ES-I3 (cell line): ENCODE measurements around the gene PPP1R12C.
"Not testable (repeated sequence)": the region's sequence is repeated elsewhere in the genome, so short reads cannot be mapped to it uniquely, and the experiment has no call there.

Experiments used
- H3K36me3 ChIP-seq: 2 replicates; pipeline ENCODE4 v1.6.1; 2013; ENCODE audit warnings: mild to moderate bottlenecking, low read length, control low read depth, moderate library complexity; ENCODE audit not compliant: insufficient read depth
- H3K4me1 ChIP-seq: 2 replicates; pipeline ENCODE4 v1.6.1; 2013; ENCODE audit warnings: mild to moderate bottlenecking, control low read depth, low read length; ENCODE audit not compliant: insufficient read depth
- H3K9ac ChIP-seq: 2 replicates; pipeline ENCODE4 v1.6.1; 2013; ENCODE audit warnings: low read depth, mild to moderate bottlenecking, low read length, moderate library complexity
- H3K9me3 ChIP-seq: 2 replicates; pipeline ENCODE4 v1.6.1; 2013; ENCODE audit warnings: mild to moderate bottlenecking, low read length, moderate library complexity; ENCODE audit not compliant: control insufficient read depth, insufficient read depth

The PPP1R12C gene

DNA sequence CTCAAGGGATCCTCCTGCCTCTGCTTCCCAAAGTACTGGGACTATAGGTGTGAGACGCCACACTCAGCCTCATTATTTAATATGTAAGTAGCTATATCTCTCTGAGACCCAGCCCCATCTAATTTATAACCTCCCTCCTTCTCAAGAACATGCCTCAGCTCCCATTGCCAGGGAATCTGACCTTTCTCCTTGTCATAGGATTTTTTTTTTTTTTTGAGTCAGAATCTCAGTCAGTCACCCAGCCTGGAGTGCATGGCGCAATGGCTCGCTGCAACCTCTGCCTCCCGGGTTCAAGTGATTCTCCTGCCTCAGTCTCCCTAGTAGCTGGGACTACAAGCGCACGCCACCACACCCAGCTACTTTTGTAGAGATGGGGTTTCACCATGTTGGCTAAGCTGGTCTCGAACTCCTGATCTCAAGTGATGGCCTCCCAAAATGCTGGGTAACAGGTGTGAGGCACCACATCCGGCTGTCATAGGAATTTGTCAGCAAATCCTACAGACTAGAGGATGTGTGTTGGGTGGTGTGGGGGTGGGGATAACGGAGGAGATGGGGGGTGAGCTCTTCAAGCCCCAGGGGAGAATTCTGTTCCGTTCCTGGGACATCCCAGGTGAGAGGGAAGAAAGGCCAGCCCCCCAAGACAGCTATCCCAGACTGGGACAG lies 46.8 kb downstream of the PPP1R12C start:
- H3K36me3 ChIP-seq, result no peaks in the 10 kb centered on the region
- H3K4me1 ChIP-seq, result peaks cover 5% of the 10 kb centered on the region; the same call in 1 of the 2 replicates
- no peaks in the 10 kb centered on the region for H3K9me3 ChIP-seq
- no peak overlapping the region for H3K9ac ChIP-seq

DNA sequence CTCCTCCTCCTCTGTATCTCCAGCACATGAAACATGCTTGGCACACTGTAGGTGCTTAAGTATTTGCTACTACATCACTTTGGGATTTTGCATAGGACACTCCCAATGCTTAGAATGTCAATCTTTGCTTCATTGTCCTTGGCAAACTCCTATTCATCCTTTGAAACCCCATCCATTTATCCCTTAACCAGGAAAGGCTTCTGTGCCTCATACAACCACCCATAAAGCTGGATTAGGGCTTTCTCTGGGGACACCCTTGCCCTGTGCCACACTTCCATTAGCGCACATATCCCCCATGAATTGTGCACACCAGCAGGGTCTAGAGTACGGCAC lies 47.6 kb downstream of the PPP1R12C start:
- H3K9ac ChIP-seq, result peak overlapping the region; percentile 57; the same call in 1 of the 2 replicates
- H3K4me1 ChIP-seq, result no peaks in the 10 kb centered on the region; the same call in 1 of the 2 replicates
- no peaks in the 10 kb centered on the region for H3K9me3 ChIP-seq
- no peaks in the 10 kb centered on the region for H3K36me3 ChIP-seq

DNA sequence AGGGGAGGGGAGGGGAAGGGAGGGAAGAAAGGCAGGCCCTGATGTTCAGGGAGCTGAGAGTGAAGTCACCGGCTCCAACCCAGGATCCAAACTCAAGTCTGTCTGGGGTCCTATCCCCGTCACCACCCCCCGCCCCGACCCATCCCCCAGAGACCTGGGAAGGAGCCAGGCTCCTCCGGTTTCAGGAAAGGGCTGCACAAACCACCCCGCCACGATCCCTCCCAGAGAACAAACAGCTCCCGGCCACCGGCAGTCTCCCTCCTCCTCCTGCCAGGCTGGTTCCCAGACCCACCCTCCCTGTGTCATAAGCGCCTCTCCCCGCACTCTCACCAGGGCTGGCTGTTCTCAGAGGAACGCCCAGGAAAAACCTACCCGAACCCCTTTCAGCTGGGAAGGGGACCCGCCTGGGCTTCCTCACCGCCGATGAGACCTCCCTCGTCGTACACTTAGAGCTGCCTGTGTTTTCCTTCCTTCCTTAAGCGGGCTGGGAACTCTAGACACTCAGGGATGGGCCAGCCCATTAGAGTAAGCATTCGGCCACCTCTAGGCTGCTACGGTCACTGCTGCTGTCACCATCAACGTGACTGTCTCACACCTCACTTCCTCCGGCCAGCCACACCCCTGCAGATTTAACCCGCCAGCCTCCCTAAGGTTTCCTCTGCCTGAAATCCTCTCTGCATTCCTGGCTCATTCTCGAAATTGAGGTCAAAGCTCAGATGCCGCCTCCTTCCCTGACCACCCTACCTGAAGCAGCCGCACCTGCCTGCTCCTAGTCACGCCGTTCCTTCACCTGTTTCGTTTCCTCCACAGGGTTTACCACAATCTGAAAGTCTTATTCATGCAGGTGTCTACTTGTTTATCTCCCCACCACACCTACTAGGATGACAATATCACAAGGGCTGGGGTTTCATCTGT lies 48.2 kb downstream of the PPP1R12C start:
- Histone ChIP-seq H3K4me1 (no peaks in the 10 kb centered on the region; the same call in 1 of the 2 replicates), H3K36me3 (no peaks in the 10 kb centered on the region), H3K9ac (peak overlapping the region; percentile 57; the same call in 1 of the 2 replicates), H3K9me3 (no peaks in the 10 kb centered on the region)

DNA sequence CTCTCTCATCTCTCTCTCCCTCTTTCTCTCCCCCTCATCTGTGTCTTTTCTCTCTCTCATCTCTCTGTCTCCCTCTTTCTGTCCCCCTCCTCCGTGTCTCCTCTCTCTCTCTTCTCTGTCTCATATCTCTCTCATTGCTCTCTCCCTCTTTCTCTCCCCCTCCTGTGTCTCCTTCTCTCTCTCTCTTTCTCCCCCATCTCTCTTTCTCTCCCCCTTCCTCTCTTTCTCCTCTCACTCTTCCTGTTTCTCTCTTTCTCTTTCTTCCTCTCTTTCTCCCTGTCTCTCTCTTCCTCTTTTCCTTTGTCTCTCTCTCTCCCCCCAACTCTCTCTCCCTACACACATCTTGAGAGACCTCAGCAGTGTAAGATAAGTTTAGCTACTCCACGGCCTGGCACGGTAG lies 49.6 kb downstream of the PPP1R12C start:
- Histone ChIP-seq H3K36me3 (no peaks in the 10 kb centered on the region), H3K9me3 (no peaks in the 10 kb centered on the region), H3K9ac (no peak overlapping the region), H3K4me1 (no peaks in the 10 kb centered on the region; the same call in 1 of the 2 replicates)

DNA sequence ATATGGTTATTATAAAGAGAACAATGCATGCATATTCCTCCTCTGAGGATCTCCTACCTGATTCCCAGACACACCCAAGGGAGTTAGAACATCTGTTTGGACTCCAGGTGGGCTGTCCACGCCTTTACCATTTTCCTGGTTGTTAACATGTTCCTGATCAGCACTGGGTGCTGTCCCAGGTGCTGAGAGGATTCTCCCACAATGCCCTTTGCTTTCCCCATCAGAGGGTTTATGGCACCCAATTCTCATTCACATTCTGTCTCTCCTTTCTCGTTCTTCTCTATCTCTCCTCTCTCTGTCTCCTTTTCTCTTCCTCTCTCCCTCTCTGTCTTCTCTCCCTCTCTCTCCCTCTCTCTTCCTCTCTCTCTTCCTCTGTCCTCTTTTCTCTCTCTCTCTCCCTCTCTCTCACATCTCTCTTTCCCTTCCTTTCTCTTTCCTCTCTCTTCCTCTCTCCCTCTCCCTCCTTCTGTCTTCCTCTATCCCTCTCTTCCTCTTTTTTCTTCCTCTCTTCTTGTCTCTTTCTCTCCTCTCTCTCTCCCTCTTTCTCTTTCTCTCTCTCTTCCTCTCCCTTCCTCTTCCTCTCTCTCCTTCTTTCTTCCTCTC lies 51.2 kb downstream of the PPP1R12C start:
- H3K4me1 ChIP-seq, result no peaks in the 10 kb centered on the region; the same call in 1 of the 2 replicates
- no peak overlapping the region for H3K9ac ChIP-seq
- no peaks in the 10 kb centered on the region for H3K36me3 ChIP-seq
- no peaks in the 10 kb centered on the region for H3K9me3 ChIP-seq

DNA sequence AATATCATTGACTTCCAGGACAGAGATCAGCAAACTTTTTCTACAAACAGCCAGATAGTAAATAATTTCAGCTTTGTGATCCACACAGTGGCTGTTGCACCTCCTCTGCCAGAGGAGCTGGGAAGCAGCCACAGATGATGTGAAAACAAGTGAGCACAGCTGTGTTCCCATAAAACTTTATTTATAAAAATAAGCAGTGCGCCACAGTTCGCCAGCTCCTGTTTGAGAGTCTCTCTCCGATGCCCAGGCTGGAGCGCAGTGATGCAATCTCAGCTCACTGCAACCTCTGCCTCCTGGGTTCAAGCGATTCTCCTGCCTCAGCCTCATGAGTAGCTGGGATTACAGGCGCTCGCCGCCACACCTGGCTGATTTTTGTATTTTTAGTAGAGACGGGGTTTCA lies 51.9 kb downstream of the PPP1R12C start:
- not testable (repeated sequence) for H3K36me3 ChIP-seq, H3K4me1 ChIP-seq, H3K9me3 ChIP-seq, H3K9ac ChIP-seq

DNA sequence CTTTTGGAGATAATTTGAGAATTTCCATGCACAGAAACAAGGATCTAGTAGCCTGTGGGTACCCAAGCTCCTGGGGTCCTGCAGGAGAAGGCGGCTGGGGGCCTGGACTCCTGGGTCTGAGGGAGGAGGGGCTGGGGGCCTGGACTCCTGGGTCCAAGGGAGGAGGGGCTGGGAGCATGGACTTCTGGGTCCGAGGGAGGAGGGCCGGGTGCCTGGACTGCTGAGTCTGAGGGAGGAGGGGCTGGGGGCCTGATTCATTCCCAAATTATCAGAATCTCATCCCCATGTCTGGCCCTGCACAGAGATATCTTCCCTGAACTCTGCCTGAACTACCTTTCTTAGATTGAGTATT lies 54.0 kb downstream of the PPP1R12C start:
- H3K9ac ChIP-seq, result no peak overlapping the region; the same call in 1 of the 2 replicates

DNA sequence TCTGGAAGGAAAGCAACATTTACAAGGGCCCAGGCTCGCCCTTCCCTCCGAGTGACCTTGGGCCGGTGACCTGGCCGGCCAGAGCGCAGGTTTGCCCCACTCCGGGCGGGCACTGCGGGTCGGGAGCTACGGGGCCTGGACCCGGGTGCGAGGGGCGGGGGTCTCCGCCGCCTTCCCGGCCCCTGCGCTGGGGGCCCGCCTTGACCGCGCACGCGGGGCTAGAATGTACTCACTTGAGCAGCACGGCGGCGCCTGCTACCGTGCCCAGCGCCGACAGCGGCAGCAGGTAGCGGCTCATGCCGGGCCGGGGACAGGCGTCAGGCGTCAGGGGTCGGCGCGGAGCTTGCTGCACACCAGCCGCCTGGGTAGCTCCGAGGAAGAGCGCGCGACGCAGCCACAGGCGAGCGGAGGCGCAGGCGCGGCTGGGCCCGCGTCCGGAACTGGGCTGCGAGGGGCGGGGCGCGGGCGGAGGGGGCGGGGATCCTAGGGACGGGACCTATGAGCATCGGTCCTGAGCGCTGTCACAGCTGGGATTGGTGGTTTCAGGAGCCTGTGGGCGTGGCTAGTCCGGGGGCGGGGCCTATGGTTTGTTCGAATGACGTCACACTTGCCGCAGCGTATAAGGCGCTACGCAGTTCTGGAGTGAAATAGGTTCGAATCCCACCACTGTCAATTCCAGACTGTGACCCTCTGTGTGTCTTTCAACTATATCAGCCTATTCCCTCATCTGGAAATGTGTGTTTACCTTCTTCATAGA lies 54.5 kb downstream of the PPP1R12C start, which contains the start of gene RDH13:
RDH13 (minus strand) TSS at position 414 of the 757 bp plus-strand sequence; CDS start at position 298, 116 bp downstream.
- Histone ChIP-seq H3K36me3 (no peaks in the 10 kb centered on the region), H3K9ac (peak within 1 kb of the TSS; percentile 89), H3K9me3 (no peaks in the 10 kb centered on the region), H3K4me1 (no peaks in the 10 kb centered on the region)

More for the DNA sequence above, 54.0 kb downstream of the PPP1R12C start:
- Histone ChIP-seq H3K4me1 (no peaks in the 10 kb centered on the region), H3K36me3 (no peaks in the 10 kb centered on the region), H3K9me3 (no peaks in the 10 kb centered on the region)

DNA sequence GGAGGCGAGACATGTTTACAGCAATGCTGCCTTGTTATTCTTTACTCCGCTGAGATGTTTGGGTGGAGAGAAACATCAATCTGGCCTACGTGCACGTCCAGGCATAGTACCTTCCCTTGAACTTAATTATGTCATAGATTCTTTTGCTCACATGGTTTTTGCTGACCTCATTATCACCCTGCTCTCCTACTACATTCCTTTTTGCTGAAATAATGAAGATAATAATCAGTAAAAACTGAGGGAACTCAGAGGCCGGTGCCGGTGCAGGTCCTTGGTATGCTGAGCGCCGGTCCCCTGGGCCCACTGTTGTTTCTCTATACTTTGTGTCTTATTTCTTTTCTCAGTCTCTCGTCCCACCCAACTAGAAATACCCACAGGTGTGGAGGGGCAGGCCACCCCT lies 57.1 kb downstream of the PPP1R12C start:
- H3K9ac ChIP-seq, H3K9me3 ChIP-seq, H3K4me1 ChIP-seq, H3K36me3 ChIP-seq: not testable (repeated sequence)

DNA sequence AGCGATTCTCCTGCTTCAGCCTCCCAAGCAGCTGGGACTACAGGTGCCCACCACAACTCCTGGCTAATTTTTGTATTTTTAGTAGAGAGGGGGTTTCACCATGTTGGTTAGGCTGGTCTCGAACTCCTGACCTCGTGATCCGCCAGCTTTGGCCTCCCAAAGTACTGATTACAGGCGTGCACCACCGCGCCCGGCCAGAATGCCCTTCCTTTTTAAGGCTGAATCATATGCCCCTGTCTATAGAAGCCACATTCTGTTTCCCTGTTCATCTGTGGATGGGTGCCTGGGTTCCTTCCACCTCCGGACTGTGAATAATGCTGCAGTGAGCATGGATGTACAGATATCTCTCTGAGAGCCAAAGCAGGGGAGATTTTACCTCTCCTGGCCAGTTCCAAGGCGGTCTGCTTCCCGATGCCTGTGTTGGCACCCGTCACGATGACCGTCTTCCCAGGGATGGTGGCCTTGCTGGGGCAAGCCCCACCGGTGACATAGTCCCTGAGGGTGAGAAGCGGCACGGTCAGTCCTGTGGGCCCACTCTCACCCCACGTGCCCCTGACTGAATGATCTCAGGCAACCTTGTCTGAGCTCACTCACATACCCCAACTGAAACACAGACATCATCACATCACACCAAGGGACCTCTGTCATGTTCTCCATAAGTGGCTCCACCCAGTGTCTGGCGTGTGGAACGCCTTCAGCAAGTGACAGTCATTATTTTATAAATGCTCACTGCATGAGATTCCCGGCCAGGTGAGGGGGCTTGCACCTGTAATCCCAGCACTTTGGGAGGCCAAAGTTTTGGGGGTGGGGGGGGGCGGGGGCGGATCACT lies 58.4 kb downstream of the PPP1R12C start:
- no peaks in the 10 kb centered on the region for H3K9me3 ChIP-seq
- H3K9ac ChIP-seq, result no peak overlapping the region
- 0 out of 2 replicates have a peak, but pooled peaks cover 5% of the 10 kb centered on the region for H3K36me3 ChIP-seq
- H3K4me1 ChIP-seq, result no peaks in the 10 kb centered on the region

DNA sequence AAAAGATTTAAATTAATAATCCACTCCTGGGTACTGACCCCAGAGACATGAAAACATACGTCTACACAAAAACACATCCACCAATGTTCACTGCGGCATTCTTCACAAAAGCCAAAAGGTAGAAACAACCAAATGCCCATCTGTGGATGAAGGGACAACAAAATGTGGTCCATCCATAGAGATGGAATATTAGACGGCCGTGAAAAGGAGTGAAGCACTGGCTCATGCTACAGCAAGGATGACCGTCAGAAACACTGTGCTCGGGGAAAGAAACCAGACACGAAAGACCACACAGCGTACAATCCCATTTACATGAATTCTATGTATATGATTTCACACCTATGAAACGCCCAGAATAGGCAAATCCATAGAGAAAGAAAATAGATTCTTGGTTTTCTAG lies 60.6 kb downstream of the PPP1R12C start:
- 0 out of 2 replicates have a peak, but pooled peaks cover 5% of the 10 kb centered on the region for H3K36me3 ChIP-seq
- no peak overlapping the region for H3K9ac ChIP-seq
- no peaks in the 10 kb centered on the region for H3K9me3 ChIP-seq
- no peaks in the 10 kb centered on the region for H3K4me1 ChIP-seq

DNA sequence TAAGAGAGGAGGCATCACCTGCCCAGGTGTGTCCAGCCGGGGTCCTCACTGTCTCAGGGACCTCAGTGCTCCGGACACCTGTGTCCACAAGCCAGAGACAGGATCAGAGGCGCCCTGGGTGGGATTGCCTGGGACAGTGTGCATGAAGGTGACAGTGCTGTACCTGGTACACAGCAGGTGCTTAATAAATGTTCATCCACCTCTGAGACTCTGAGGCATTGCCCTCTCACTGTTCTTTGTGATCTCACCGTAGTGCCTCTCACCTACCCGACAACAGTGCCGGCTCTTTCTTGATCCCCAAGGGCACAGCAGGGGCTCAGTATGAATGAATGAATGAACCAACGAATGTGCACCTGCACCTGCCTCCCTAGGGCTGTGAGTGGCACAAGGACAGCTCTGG lies 63.7 kb downstream of the PPP1R12C start:
- Histone ChIP-seq H3K36me3 (peaks cover 11% of the 10 kb centered on the region; the same call in 1 of the 2 replicates), H3K4me1 (no peaks in the 10 kb centered on the region), H3K9me3 (no peaks in the 10 kb centered on the region), H3K9ac (no peak overlapping the region)

DNA sequence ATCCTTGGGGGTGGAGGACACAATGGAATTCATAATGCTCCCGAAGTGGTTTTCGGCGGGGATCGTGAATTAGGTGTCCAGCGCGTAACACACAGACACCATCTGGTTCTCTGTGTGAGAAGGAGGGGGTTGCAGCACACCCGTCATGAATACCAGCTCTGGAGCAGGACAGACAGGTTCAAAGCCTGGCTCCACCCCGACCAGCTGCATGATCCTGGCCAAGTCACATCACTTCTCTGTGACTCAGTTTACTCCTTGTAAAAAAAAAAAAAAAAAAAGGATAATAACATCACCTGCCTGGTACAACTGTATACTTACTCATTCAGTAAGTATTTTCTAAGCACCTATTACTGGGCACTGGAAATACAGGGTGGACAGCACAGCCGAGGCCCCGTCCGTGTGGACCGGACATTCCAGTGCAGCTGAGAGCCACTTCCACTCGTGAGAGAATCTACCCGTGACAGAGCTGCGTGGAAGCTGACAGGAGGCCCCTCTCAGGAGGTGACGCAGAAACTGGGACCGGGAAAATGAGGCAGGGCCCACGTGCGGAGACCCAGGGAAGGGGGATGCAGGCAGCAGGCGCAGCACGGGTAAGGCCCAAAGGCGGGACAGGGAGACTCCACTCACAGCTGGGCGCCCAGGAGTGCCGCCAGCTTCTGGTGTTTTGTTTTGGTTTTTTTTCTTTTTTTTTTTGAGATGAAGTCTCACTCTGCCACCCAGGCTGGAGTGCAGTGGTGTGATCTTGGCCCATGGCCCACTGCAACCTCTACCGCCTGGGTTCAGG lies 66.5 kb downstream of the PPP1R12C start:
- Histone ChIP-seq H3K36me3 (peaks cover 23% of the 10 kb centered on the region), H3K9ac (no peak overlapping the region), H3K4me1 (no peaks in the 10 kb centered on the region), H3K9me3 (no peaks in the 10 kb centered on the region)
